ENCODE measurements around the gene ARRDC3. TPM values are rescaled to one million over a fixed set of nuclear protein-coding genes. Genes with fewer than 3 reads are reported as not detected.

Gene ARRDC3
- total and polyA plus RNA-seq, 2 donors (not counting 3 experiments of a cell fraction or from before 2014, with no cell fraction given) = 12.4 to 43.1 TPM

GRCh38 chr5:91383956-91384300 is 811 bp upstream of the ARRDC3 start:
- dilution Hi-C loops (cut with MboI; ENCODE audit: extremely low pct_ligation_motif_present, low sequenced_read_pairs) = loop anchor here (5.0 to 25.0 kb wide), 2 partner anchors 102 to 447 kb away; no protein-coding TSS in a partner anchor

DNA sequence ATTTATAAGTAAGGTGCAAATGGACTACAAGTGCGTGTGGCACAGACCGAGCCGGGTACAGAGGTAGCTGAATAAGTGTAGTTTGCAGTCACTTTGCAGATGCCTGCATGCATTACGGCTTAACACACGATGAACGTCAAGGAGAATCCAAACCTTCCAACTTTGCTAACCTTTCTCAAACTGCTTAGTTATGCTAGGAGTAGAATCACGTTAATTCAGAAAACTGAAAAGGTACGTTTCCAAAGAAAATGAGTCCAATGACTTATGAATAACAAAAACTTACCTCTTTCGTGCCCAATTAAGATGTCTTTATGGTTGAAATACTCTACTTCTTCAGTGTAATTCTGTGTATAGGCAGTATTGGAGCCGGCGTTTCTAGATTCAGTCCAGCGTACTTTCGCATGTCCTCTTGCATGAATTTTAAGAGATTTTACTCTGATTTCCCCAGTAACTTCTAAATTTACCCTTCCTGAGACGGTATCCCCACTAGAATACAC is 539 bp downstream of the ARRDC3 start:
- H3K27ac ChIP-seq (ENCODE audit: insufficient read depth, low read depth, low read length) = peak overlapping the region; percentile 96
- dilution Hi-C loops (cut with MboI; ENCODE audit: extremely low pct_ligation_motif_present, low sequenced_read_pairs) (loop anchor here (5.0 to 25.0 kb wide), 2 partner anchors 100 to 445 kb away; no protein-coding TSS in a partner anchor), intact Hi-C loops (cut with micrococcal nuclease) (loop anchor here (1.0 kb wide), 2 partner anchors 192 to 414 kb away; no protein-coding TSS in a partner anchor)
- H3K36me3 ChIP-seq (ENCODE audit: control insufficient read depth in 2 of 2, extremely low read depth in 1 of 2, insufficient read depth in 2 of 2, low read length in 2 of 2) = peaks cover 0 to 4% of the 10 kb centered on the region in 2 experiments
- no peaks in the 10 kb centered on the region for H4K20me1 ChIP-seq (replicated peaks; ENCODE audit: control insufficient read depth, extremely low read depth, insufficient read depth, low read length)
- H3K79me2 ChIP-seq (ENCODE audit: control insufficient read depth, insufficient read depth, low read length) = peaks cover 42% of the 10 kb centered on the region
- H3K27me3 ChIP-seq (ENCODE audit: control insufficient read depth in 2 of 2, insufficient read depth in 2 of 2, low read length in 2 of 2) = no peaks in the 10 kb centered on the region
- H3K9me1 ChIP-seq (replicated peaks; ENCODE audit: control insufficient read depth, extremely low read depth, insufficient read depth, low read length) = no peaks in the 10 kb centered on the region
- TSS peak; percentile 56 for BruUV-seq (replicated peaks)
- peak; percentile 53 for FAIRE-seq
- ChIA-PET CTCF (interaction anchor here (0.7 to 6.6 kb wide), 14 partner anchors 11 to 580 kb away, joined by 3 to 216 read pairs (median 6); no protein-coding TSS in a partner anchor), POLR2A (interaction anchor here (0.6 to 1.9 kb wide), 19 partner anchors 10 to 504 kb away, joined by 3 to 20 read pairs (median 4); no protein-coding TSS in a partner anchor)
- no peak overlapping the region for H2AFZ ChIP-seq (ENCODE audit: low read depth, low read length)
- H3K9me3 ChIP-seq (replicated peaks; ENCODE audit: control insufficient read depth, insufficient read depth, low read length) = no peaks in the 10 kb centered on the region
- peaks cover 21% of the 10 kb centered on the region for H3K4me1 ChIP-seq (ENCODE audit: control insufficient read depth, extremely low read depth, insufficient read depth, low read length)
- H3K4me2 ChIP-seq (ENCODE audit: insufficient read depth, low read length) = peak overlapping the region; percentile 97
- no peak for TF ChIP-seq FOS (IDR thresholded peaks at IDR 0.05; ENCODE audit: borderline replicate concordance, insufficient read depth, low read length)
- TF ChIP-seq EZH2 (IDR thresholded peaks at IDR 0.05; ENCODE audit: borderline replicate concordance, low read depth, low read length, severe bottlenecking) = no peak
- no peak for TF ChIP-seq POLR2A (IDR thresholded peaks at IDR 0.05; ENCODE audit: low read depth, low read length)
- TF ChIP-seq, protein P1, sequence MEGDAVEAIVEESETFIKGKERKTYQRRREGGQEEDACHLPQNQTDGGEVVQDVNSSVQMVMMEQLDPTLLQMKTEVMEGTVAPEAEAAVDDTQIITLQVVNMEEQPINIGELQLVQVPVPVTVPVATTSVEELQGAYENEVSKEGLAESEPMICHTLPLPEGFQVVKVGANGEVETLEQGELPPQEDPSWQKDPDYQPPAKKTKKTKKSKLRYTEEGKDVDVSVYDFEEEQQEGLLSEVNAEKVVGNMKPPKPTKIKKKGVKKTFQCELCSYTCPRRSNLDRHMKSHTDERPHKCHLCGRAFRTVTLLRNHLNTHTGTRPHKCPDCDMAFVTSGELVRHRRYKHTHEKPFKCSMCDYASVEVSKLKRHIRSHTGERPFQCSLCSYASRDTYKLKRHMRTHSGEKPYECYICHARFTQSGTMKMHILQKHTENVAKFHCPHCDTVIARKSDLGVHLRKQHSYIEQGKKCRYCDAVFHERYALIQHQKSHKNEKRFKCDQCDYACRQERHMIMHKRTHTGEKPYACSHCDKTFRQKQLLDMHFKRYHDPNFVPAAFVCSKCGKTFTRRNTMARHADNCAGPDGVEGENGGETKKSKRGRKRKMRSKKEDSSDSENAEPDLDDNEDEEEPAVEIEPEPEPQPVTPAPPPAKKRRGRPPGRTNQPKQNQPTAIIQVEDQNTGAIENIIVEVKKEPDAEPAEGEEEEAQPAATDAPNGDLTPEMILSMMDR (IDR thresholded peaks at IDR 0.05; ENCODE audit: extremely low read depth in 1 of 2, insufficient read depth in 1 of 2, low read depth in 1 of 2, low read length in 2 of 2) = no peak
- TF ChIP-seq GATA2 (IDR thresholded peaks at IDR 0.05; ENCODE audit: insufficient read depth, insufficient read length, low read depth, low read length) = no peak
- TF ChIP-seq POLR2AphosphoS5 (IDR thresholded peaks at IDR 0.05; ENCODE audit: insufficient read depth, low read depth, low read length) = no peak
- TF ChIP-seq, protein P2, sequence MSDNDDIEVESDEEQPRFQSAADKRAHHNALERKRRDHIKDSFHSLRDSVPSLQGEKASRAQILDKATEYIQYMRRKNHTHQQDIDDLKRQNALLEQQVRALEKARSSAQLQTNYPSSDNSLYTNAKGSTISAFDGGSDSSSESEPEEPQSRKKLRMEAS (IDR thresholded peaks at IDR 0.05; ENCODE audit: insufficient read depth, insufficient read length) = no peak
- TF ChIP-seq MYC (IDR thresholded peaks at IDR 0.05; ENCODE audit: low read depth, low read length) = no peak
- TF ChIP-seq JUN (IDR thresholded peaks at IDR 0.05; ENCODE audit: borderline replicate concordance, insufficient read depth, insufficient read length, low read depth) = no peak
- peak overlapping the region; percentile 99 for H3K9ac ChIP-seq (replicated peaks; ENCODE audit: extremely low read depth, insufficient read depth, low read length)
- peak overlapping the region; percentile 89 to 99 (median 90) for H3K4me3 ChIP-seq (replicated peaks in 1 of 3; ENCODE audit: insufficient read depth in 1 of 3, low read depth in 1 of 3, low read length in 3 of 3)
- peak; percentile 71 for DNase-seq (ENCODE audit: low read depth, low spot score)

More at GRCh38 chr5:91383956-91384300, 811 bp upstream of the ARRDC3 start:
- TF ChIP-seq JUN (IDR thresholded peaks at IDR 0.05; ENCODE audit: borderline replicate concordance, insufficient read depth, insufficient read length, low read depth) (no peak), POLR2AphosphoS5 (IDR thresholded peaks at IDR 0.05; ENCODE audit: insufficient read depth, low read depth, low read length) (no peak), EZH2 (IDR thresholded peaks at IDR 0.05; ENCODE audit: borderline replicate concordance, low read depth, low read length, severe bottlenecking) (no peak), MYC (IDR thresholded peaks at IDR 0.05; ENCODE audit: low read depth, low read length) (no peak)
- TF ChIP-seq, protein P2 (IDR thresholded peaks at IDR 0.05; ENCODE audit: insufficient read depth, insufficient read length) = no peak
- FAIRE-seq (no peak), DNase-seq (ENCODE audit: low read depth, low spot score) (peak; percentile 70)
- BruUV-seq (replicated peaks) = no TSS peak
- no peaks in the 10 kb centered on the region for H3K9me3 ChIP-seq (replicated peaks; ENCODE audit: control insufficient read depth, insufficient read depth, low read length)
- no peaks in the 10 kb centered on the region for H3K36me3 ChIP-seq (ENCODE audit: control insufficient read depth in 2 of 2, extremely low read depth in 1 of 2, insufficient read depth in 2 of 2, low read length in 2 of 2)
- H3K27ac ChIP-seq (ENCODE audit: insufficient read depth, low read depth, low read length) = peak overlapping the region; percentile 96
- H3K27me3 ChIP-seq (ENCODE audit: control insufficient read depth in 2 of 2, insufficient read depth in 2 of 2, low read length in 2 of 2) = no peaks in the 10 kb centered on the region
- peak overlapping the region; percentile 26 to 83 (median 53) for H3K4me3 ChIP-seq (replicated peaks in 1 of 3; ENCODE audit: insufficient read depth in 1 of 3, low read depth in 1 of 3, low read length in 3 of 3)
- H2AFZ ChIP-seq (ENCODE audit: low read depth, low read length) = peak overlapping the region; percentile 59
- CTCF ChIA-PET = interaction anchor here (0.8 to 6.6 kb wide), 32 partner anchors 15 to 580 kb away, joined by 3 to 216 read pairs (median 10); no protein-coding TSS in a partner anchor
- intact Hi-C loops (cut with micrococcal nuclease) = loop anchor here (1.0 kb wide), 4 partner anchors 165 to 518 kb away; no protein-coding TSS in a partner anchor
- no peaks in the 10 kb centered on the region for H3K9me1 ChIP-seq (replicated peaks; ENCODE audit: control insufficient read depth, extremely low read depth, insufficient read depth, low read length)
- peak overlapping the region; percentile 97 for H3K4me2 ChIP-seq (ENCODE audit: insufficient read depth, low read length)
- H3K79me2 ChIP-seq (ENCODE audit: control insufficient read depth, insufficient read depth, low read length) = peaks cover 32% of the 10 kb centered on the region
- peaks cover 11% of the 10 kb centered on the region for H3K4me1 ChIP-seq (ENCODE audit: control insufficient read depth, extremely low read depth, insufficient read depth, low read length)
- H3K9ac ChIP-seq (replicated peaks; ENCODE audit: extremely low read depth, insufficient read depth, low read length) = peak overlapping the region; percentile 99
- no peaks in the 10 kb centered on the region for H4K20me1 ChIP-seq (replicated peaks; ENCODE audit: control insufficient read depth, extremely low read depth, insufficient read depth, low read length)
- POLR2A ChIA-PET = interaction anchor here (0.8 to 1.9 kb wide), 15 partner anchors 11 to 498 kb away, joined by 3 to 20 read pairs (median 4); no protein-coding TSS in a partner anchor
